HG02852 (cell line): ENCODE results near the gene PLEKHJ1.

Experiments used
- ATAC-seq: cut with Tn5 transposase; IDR thresholded peaks from one replicate; pipeline ENCODE4 v1.9.1; 2021; ENCODE audit warnings: mild to moderate bottlenecking, moderate library complexity; ENCODE audit not compliant: unreplicated experiment

The PLEKHJ1 gene

GRCh38 chr19:2270157-2270422 is 34.0 kb upstream of the PLEKHJ1 start:
- no peak for ATAC-seq

DNA sequence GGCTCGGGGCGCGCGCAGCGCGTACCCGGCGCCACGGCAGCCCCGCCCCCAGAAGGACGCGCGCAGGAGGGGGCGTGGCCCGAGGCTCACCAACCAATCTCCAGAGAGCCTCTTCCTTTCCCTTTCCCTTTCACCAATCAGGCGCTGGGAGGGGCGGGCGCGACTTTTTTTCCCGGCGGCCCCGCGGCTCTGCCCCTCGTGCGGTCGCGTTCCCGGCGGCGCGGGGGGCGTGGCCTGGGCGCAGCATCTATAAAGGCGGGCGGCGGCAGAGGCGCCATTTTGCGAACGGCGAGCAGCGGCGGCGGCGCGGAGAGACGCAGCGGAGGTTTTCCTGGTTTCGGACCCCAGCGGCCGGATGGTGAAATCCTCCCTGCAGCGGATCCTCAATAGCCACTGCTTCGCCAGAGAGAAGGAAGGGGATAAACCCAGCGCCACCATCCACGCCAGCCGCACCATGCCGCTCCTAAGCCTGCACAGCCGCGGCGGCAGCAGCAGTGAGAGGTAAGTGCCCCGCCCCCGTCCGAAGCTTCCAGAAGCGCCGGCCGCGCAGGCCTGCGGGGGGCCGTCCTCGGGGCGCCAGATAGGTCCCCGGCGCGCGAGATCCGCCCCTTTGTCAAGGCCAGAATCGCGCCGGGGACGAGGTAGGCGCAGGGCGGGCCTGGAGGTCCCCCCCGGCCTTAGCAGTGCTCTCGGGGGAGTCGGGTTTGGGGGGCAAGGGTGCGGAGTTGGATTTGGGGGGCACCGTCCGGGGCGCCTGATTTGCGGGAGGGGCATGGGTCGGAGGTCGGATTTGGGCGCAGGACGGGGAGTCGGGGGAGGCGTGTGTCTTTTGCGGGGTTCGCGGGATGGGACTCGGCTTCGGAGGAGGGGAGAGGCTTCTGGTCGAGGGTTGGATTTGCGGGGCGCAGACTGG is 33.4 kb upstream of the PLEKHJ1 start:
- peak; percentile 58 for ATAC-seq

GRCh38 chr19:2268861-2269243 is 32.7 kb upstream of the PLEKHJ1 start:
- ATAC-seq = no peak

DNA sequence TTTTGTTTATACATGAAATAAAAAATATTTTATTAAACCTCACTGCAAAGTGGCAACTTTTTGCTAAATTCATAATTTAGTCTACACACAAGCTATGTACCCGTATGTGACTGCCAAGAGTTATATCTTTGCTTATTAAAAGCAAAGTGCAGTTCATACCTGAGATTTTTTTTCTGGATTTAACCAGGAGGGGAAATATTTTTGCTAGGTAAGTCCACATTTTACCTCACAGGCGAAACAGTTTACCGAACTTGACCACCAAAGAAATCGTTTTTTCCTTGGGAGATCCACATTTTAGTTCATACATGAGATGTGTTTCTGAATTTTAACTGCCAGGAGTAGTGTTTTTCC is 32.3 kb upstream of the PLEKHJ1 start:
- ATAC-seq = no peak

GRCh38 chr19:2266183-2266993 is 30.3 kb upstream of the PLEKHJ1 start:
- no peak for ATAC-seq

GRCh38 chr19:2261438-2262172 is 25.5 kb upstream of the PLEKHJ1 start:
- ATAC-seq = no peak

DNA sequence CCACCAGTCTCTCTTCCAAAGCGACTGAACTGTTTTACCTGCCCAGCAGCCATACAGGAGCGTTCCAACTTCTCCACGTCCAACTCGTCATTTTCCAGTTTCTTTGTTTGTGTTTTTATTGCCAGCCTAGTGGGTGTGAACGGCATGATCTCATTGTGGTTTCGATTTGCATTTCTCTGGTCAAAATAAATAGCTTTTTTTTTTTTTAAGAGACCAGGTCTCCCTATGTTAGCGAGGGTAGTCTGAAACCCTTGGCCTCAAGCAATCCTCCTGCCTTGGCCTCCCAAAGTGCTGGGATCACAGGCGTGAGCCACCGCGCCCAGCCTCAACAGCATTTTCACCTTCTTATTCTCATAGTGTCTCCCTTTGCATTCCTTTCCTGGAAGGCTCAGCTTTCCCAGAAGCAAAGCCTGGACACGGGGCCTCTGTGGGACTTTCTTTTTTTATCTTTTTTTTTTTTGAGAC is 24.2 kb upstream of the PLEKHJ1 start:
- no peak for ATAC-seq

DNA sequence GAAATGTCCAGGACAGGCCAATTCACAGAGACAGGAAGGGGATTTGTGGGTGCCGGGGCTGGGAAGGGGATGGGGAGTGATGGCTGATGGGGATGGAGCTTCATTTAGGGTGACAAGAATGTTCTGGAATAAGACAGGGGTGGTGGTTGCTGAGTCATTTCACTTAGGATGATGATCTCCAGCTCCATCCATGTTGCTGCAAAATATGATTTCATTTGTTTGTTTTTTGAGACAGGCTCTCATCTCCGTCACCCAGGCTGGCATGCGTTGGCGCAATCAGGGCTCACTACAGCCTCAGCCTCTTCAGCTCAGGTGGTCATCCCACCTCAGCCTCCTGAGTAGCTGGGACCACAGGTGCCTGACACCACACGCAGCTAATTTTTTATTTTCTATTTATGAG is 23.2 kb upstream of the PLEKHJ1 start:
- no peak for ATAC-seq

- no peak for ATAC-seq
These were observed 20.0 kb upstream of the PLEKHJ1 start, which contains the start of gene JSRP1 for GRCh38 chr19:2255982-2256685. JSRP1 (minus strand) TSS chr19:2256417; CDS start chr19:2255314, 1,103 bp downstream.

GRCh38 chr19:2255112-2255845 is 19.1 kb upstream of the PLEKHJ1 start:
- ATAC-seq = no peak

DNA sequence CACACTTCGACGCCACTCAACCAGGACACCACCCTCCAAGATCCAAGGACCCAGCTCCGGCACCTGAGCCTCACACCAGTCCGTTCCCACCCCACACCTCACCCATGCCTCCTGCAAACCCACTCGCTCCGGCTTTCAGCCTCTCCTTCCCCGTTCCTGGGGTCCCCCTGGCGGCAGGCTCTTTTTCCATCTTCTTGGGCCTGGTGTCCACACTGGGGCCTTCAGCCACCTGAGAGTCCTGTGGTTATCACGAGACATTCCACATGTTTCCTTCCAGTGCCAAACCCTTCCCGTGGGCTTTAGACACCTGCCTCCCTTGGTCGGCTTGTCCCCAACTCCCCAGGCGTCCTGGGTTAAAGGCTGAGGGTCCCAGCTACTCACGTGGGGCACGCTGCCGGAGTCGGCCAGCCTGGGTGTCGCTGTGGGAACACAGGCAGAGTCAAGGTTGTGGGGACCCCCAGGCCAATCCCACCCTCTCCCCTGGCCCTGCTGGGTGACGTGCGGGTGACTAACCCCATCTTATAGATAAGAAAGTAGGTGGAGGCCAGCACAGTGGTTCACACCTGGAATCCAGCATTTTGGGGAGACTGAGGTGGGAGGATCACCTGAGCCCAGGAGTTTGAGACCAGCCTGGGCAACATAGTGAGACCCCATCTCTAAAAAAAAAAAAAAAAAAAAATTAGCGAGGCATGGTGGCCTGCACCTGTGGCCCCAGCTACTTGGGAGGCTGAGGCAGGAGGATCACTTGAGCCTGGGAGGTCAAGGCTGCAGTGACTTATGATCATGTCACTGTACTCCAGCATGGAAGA is 18.1 kb upstream of the PLEKHJ1 start:
- no peak for ATAC-seq

- ATAC-seq = no peak
These were observed 17.3 kb upstream of the PLEKHJ1 start for GRCh38 chr19:2253106-2254063.

DNA sequence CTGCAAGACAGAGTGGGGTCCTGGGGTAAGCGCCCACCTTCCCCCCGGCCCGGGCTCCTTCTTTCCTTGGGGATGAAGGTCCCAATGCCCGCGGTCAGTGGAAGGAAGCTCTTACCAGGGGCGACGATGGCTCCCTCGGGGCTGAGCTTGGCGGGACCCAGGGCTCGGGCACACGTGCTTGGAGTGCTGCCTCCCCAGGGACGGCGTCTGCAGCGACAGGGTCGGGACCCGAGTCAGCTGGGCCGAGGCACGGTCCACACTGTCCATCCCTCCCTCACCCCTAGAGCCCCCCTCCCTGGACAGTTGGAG is 16.6 kb upstream of the PLEKHJ1 start:
- no peak for ATAC-seq

- ATAC-seq = no peak
These were observed 16.1 kb upstream of the PLEKHJ1 start for GRCh38 chr19:2252055-2252796.

DNA sequence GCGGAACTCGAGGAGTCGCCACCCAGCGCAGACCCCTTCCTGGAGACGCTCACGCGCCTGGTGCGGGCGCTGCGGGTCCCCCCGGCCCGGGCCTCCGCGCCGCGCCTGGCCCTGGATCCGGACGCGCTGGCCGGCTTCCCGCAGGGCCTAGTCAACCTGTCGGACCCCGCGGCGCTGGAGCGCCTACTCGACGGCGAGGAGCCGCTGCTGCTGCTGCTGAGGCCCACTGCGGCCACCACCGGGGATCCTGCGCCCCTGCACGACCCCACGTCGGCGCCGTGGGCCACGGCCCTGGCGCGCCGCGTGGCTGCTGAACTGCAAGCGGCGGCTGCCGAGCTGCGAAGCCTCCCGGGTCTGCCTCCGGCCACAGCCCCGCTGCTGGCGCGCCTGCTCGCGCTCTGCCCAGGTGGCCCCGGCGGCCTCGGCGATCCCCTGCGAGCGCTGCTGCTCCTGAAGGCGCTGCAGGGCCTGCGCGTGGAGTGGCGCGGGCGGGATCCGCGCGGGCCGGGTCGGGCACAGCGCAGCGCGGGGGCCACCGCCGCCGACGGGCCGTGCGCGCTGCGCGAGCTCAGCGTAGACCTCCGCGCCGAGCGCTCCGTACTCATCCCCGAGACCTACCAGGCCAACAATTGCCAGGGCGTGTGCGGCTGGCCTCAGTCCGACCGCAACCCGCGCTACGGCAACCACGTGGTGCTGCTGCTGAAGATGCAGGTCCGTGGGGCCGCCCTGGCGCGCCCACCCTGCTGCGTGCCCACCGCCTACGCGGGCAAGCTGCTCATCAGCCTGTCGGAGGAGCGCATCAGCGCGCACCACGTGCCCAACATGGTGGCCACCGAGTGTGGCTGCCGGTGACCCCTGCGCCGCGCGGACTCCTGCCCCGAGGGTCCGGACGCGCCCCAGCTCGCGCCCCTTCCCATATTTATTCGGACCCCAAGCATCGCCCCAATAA is 15.3 kb upstream of the PLEKHJ1 start:
- no peak for ATAC-seq

- ATAC-seq = no peak
These were observed 14.6 kb upstream of the PLEKHJ1 start for GRCh38 chr19:2250766-2251105.
